PC-3 (cell line): Measurements from ENCODE around the gene CXXC5. TPM values are rescaled to one million over a fixed set of nuclear protein-coding genes. Genes with fewer than 3 reads are reported as not detected.
"Not testable (repeated sequence)": the region's sequence is repeated elsewhere in the genome, so short reads cannot be mapped to it uniquely, and the experiment has no call there.

Experiments used
- ATAC-seq: fragments of 200-7000 bp; cut with Tn5 transposase; 2 replicates; pipeline ENCODE4 v1.9.1; 2020; ENCODE audit warnings: mild to moderate bottlenecking, moderate library complexity
- BruUV-seq: library from RNA; stranded (reverse); fragments of 400-500 nt; replicated peaks from 2 replicates; lab custom pipeline; 2021; lab: Mats Ljungman, UMichigan
- CTCF ChIA-PET: fragments of 300-600 bp; sonication (Branson Sonifier 250); formaldehyde crosslinking; loops from one replicate; lab custom pipeline; 2022; ENCODE audit warnings: antibody characterized with exemption; lab: Charles Lee
- POLR2A ChIA-PET: fragments of 300-600 bp; sonication (Branson Sonifier 250); formaldehyde crosslinking; loops from one replicate; lab custom pipeline; 2022; ENCODE audit warnings: antibody characterized with exemption; ENCODE audit not compliant: unreplicated experiment; lab: Charles Lee
- DNase-seq: peaks from one replicate; pipeline ENCODE4 v3.0.0-alpha.2; 2015
- H2AFZ ChIP-seq: fragments of 300-600 bp; sonication (generic); 2 replicates; pipeline ENCODE4 v1.6.0; 2016; ENCODE audit warnings: antibody characterized with exemption, low read length
- H3F3A ChIP-seq: fragments of 300-600 bp; sonication (generic); one replicate; pipeline ENCODE4 v1.6.0; 2017; ENCODE audit warnings: antibody characterized with exemption, low read length, control low read depth, mild to moderate bottlenecking; ENCODE audit not compliant: unreplicated experiment
- H3K27ac ChIP-seq: fragments of 300-600 bp; sonication (generic); 2 replicates; pipeline ENCODE4 v1.5.1; 2016; ENCODE audit warnings: mild to moderate bottlenecking, low read length
- H3K27me3 ChIP-seq: fragments of 300-600 bp; sonication (generic); 2 replicates; pipeline ENCODE4 v1.6.1; 2016; ENCODE audit warnings: low read length, mixed read lengths
- H3K36me3 ChIP-seq: fragments of 300-600 bp; sonication (generic); 2 replicates; pipeline ENCODE4 v1.6.1; 2016; ENCODE audit warnings: low read depth, mixed run types, low read length, mixed read lengths
- H3K4me1 ChIP-seq: fragments of 300-600 bp; sonication (generic); 2 replicates; pipeline ENCODE4 v1.5.1; 2016; ENCODE audit warnings: low read length; ENCODE audit not compliant: insufficient read depth
- H3K4me2 ChIP-seq: fragments of 300-600 bp; sonication (generic); 2 replicates; pipeline ENCODE4 v1.6.0; 2016; ENCODE audit warnings: low read length
- H3K4me3 ChIP-seq: fragments of 300-600 bp; sonication (generic); 2 replicates; pipeline ENCODE4 v1.5.1; 2016; ENCODE audit warnings: mild to moderate bottlenecking, low read length, mixed read lengths
- H3K79me2 ChIP-seq: fragments of 300-600 bp; sonication (generic); 2 replicates; pipeline ENCODE4 v1.6.1; 2017; ENCODE audit warnings: low read length, mixed read lengths
- H3K9ac ChIP-seq: fragments of 300-600 bp; sonication (generic); 2 replicates; pipeline ENCODE4 v1.6.0; 2016; ENCODE audit warnings: mild to moderate bottlenecking, low read length
- H3K9me2 ChIP-seq: fragments of 300-600 bp; sonication (generic); replicated peaks from 2 replicates; pipeline ENCODE4 v1.6.1; 2016; ENCODE audit warnings: mixed run types, low read length, mixed read lengths
- H3K9me3 ChIP-seq: fragments of 300-600 bp; sonication (generic); 2 replicates; pipeline ENCODE4 v1.6.1; 2016; ENCODE audit warnings: low read length, mixed read lengths
- H4K20me1 ChIP-seq: fragments of 300-600 bp; sonication (generic); 2 replicates; pipeline ENCODE4 v1.6.1; 2016; ENCODE audit warnings: low read length, mixed read lengths
- CTCF ChIP-seq: fragments of 300-600 bp; sonication (generic); conservative IDR thresholded peaks from 2 replicates; pipeline ENCODE4 v1.5.1; 2017; ENCODE audit warnings: antibody characterized with exemption, low read depth, mild to moderate bottlenecking, low read length
- EZH2 ChIP-seq: fragments of 300-600 bp; sonication (generic); IDR thresholded peaks from one replicate; pipeline ENCODE4 v1.6.1; 2017; ENCODE audit warnings: antibody characterized with exemption, mild to moderate bottlenecking, low read length; ENCODE audit not compliant: unreplicated experiment
- EZH2phosphoT487 ChIP-seq: fragments of 300-600 bp; sonication (generic); IDR thresholded peaks from 2 replicates; pipeline ENCODE4 v1.6.1; 2018; ENCODE audit warnings: mild to moderate bottlenecking, antibody characterized with exemption, low read length, borderline replicate concordance
- intact Hi-C: fragments of 100-400 bp; cut with micrococcal nuclease; formaldehyde crosslinking; loops from 2 replicates; pipeline ENCODE4 v1.9.0; 2023
- total RNA-seq: library from RNA; depleted of rRNA; stranded (reverse); fragments of >200 nt; gene quantifications from 2 replicates; pipeline ENCODE4 v1.2.3, GENCODE V29; 2014

CXXC5 gene
- total RNA-seq, 1 experiment from 2014 or later = 31.1 TPM

DNA sequence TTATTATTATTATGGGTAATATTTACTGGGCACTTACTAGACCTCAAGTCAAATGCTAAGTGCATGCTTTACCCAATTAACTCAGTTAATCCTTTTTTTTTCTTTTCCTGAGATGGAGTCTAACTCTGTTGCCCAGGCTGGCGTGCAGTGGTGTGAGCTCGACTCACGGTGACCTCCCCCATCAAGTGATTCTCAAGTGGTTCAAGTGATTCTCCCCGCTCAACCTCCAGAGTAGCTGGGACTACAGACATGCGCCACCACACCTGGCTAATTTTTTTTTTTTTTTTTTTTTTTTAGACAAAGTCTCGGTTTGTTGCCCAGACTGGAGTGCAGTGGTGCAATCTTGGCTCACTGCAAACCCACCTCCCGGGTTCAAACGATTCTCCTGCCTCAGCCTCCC, 69.1 kb downstream of the CXXC5 start:
- DNase-seq (no peak), ATAC-seq (no peak)
- ChIA-PET POLR2A (no interaction called here), CTCF (no interaction called here)
- Histone ChIP-seq H2AFZ (no peak overlapping the region), H3K9me2 (no peaks in the 10 kb centered on the region), H3K27me3 (no peaks in the 10 kb centered on the region), H3K36me3 (no peaks in the 10 kb centered on the region), H3K79me2 (no peaks in the 10 kb centered on the region), H3K4me3 (no peak overlapping the region), H3F3A (no peaks in the 10 kb centered on the region), H3K27ac (no peak overlapping the region), H4K20me1 (no peaks in the 10 kb centered on the region), H3K4me2 (no peak overlapping the region), H3K9me3 (no peaks in the 10 kb centered on the region), H3K9ac (no peak overlapping the region), H3K4me1 (no peaks in the 10 kb centered on the region)
- BruUV-seq = no TSS peak
- intact Hi-C loops = no loop called here
- TF ChIP-seq EZH2phosphoT487 = no peak
- TF ChIP-seq CTCF = no peak
- no peak for TF ChIP-seq EZH2

- H3K4me1 ChIP-seq, H3K27me3 ChIP-seq, H3K9ac ChIP-seq, ATAC-seq, H4K20me1 ChIP-seq, H3K79me2 ChIP-seq, H3K27ac ChIP-seq, intact Hi-C loops, H3K9me2 ChIP-seq, H3F3A ChIP-seq, H3K9me3 ChIP-seq, BruUV-seq, DNase-seq, H3K4me3 ChIP-seq, H3K4me2 ChIP-seq, CTCF ChIA-PET, H3K36me3 ChIP-seq, H2AFZ ChIP-seq, POLR2A ChIA-PET: not testable (repeated sequence)
Observed at GRCh38 chr5:139718403-139718802, 70.3 kb downstream of the CXXC5 start.

DNA sequence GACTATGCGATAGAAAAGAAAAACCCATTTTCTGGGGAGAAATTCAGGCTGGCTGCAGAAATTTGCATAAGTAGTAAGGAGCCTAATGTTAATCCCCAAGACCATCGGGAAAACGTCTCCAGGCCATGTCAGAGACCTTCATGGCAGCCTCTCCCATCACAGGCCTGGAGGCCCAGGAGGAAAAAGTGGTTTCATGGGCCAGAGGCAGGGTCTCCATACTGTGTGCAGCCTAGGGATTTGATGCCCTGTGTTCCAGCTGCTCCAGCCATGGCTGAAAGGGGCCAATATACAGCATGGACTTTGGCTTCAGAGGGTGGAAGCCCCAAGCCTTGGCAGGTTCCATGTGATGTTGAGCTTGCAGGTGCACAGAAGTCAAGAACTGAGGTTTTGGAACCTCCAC, 71.8 kb downstream of the CXXC5 start:
- ATAC-seq, H3K27me3 ChIP-seq, H4K20me1 ChIP-seq, H2AFZ ChIP-seq, DNase-seq, H3K4me2 ChIP-seq, H3K27ac ChIP-seq, POLR2A ChIA-PET, H3F3A ChIP-seq, H3K79me2 ChIP-seq, H3K9me3 ChIP-seq, H3K36me3 ChIP-seq, BruUV-seq, intact Hi-C loops, H3K4me3 ChIP-seq, H3K9me2 ChIP-seq, H3K4me1 ChIP-seq, H3K9ac ChIP-seq, CTCF ChIA-PET: not testable (repeated sequence)

GRCh38 chr5:139723986-139724587, 75.9 kb downstream of the CXXC5 start:
- no peaks in the 10 kb centered on the region for H4K20me1 ChIP-seq
- CTCF ChIA-PET = no interaction called here

More at GRCh38 chr5:139723986-139724587, 75.9 kb downstream of the CXXC5 start:
- POLR2A ChIA-PET = no interaction called here
- DNase-seq (no peak), ATAC-seq (no peak)
- no TSS peak for BruUV-seq
- intact Hi-C loops = no loop called here
- Histone ChIP-seq H3K27me3 (no peaks in the 10 kb centered on the region), H3K9me3 (no peaks in the 10 kb centered on the region), H3K79me2 (no peaks in the 10 kb centered on the region), H3K27ac (no peak overlapping the region), H2AFZ (no peak overlapping the region), H3K36me3 (no peaks in the 10 kb centered on the region), H3F3A (no peaks in the 10 kb centered on the region), H3K9me2 (no peaks in the 10 kb centered on the region), H3K4me2 (no peak overlapping the region), H3K4me1 (no peaks in the 10 kb centered on the region; the same call in 1 of the 2 replicates), H3K4me3 (no peak overlapping the region), H3K9ac (no peak overlapping the region)
- TF ChIP-seq EZH2phosphoT487 (no peak), EZH2 (no peak), CTCF (no peak)
